SHP77 treated with DMSO at 0.1 percent for 48 hours (cell line): Measurements from ENCODE around the gene PCDHB2.
A peak's percentile ranks its signal among the peaks of the same experiment; 100 is the strongest.
"Not testable (repeated sequence)": the region's sequence is repeated elsewhere in the genome, so short reads cannot be mapped to it uniquely, and the experiment has no call there.

Source experiments
- DNase-seq: peaks from one replicate; lab custom pipeline; 2025; lab: John Stamatoyannopoulos, UW

Gene PCDHB2

GRCh38 chr5:141094481-141095262 lies at the start of gene PCDHB2:
TSS of gene PCDHB2 (plus strand) at chr5:141094615. CDS start at chr5:141094791, 176 bp downstream.
- peak; percentile 73 for DNase-seq

DNA sequence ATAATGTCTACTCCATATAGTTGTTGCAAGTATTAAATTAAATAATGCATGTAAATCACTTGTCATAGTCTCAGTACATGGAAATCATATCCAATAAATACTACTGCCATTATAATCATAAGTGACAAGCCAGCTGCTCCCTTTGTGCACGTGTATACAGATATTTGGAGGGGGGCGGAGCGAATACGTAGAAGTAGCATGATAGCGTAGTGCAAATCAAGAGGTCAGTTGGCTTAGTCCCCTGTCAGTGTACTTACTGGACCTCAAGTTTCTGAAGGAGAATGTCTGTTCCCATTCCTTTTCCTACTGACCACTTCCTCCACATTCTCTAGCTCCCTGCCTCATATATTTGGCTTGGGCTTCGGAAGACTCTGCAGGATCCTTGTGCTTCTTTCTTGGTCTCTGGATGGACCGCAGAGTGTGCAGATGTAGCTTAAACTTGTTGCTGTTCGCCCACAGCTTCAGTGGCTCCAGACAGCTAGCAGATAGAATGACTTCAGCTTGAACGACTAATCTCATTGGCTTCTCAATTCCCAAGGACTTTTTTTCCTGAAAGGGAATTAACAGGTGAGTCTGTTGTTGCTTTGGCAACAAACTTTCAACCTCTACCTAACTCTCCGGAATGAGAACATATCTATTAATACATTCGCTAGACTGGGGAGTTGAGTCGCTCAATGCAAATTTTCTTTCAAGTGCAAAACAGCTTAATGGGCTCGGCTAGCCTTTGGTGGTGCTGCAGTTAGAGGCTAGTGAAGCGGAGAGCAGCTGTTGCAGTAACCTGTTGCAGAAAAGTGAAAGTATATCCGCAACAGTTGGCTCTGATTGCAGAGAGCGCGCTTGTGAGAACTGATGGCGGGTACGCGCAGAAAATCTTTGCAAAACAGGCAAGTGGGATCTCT lies 43.5 kb upstream of the PCDHB2 start, which contains the start of gene PCDHB1:
PCDHB1 (plus strand) TSS at position 753 of the 899 bp plus-strand sequence; CDS start at position 850, 97 bp downstream.
- peak; percentile 61 for DNase-seq

DNA sequence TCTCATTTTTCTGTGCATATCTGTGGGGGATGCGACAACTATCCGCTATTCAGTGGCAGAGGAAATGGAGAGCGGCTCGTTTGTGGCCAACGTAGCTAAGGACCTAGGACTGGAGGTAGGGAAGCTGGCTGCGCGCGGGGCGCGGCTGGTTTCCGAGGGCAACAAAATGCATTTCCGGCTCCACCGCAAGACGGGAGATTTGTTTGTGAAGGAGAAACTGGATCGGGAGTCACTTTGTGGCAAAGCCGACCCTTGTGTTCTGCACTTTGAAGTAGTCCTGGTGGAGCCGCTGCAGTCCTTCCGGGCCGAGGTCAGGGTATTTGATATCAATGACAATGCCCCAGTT lies 42.9 kb upstream of the PCDHB2 start:
- DNase-seq, result no peak

DNA sequence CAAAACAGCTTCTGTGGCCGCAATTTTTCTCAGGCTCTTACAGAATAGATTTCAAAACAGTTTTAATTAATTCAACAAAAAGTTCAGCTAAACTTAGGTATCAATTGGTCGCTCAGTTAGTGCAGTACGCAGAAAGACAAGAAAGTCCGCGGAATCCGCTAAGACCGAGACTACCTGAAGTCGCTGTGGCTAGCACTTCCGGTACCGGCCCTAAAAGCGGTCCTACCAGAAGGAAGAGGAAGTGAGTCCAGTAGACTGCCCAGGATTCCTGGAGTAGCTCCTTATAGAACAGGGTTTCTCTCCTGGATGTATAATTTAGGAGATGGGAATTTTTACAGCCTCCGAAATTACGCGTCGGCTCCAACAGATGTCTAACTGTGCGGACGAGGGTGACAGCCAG lies 16.6 kb upstream of the PCDHB2 start:
- no peak for DNase-seq

DNA sequence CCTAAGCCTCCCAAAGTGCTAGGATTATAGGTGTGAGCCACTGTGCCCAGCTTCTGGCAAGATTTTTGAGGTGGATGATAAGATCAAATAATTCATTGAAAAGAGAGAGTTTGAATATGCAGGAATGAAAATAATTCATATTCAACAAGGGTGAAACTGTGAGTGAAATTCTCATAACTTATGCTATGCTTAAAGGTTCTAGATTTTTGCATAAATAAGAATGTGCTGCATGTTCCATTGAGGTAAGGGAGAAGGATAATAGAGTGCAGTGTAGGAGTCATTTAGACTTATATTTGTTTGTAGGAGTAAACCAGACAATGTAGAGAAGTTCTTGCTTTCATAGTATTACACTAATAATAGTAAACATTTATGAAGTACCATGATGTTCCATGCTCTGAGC lies 12.2 kb upstream of the PCDHB2 start:
- DNase-seq, result no peak

- peak; percentile 28 for DNase-seq
Measured at GRCh38 chr5:141084487-141084989, 9.9 kb upstream of the PCDHB2 start.

GRCh38 chr5:141095263-141095641 lies 837 bp downstream of the PCDHB2 start:
- no peak for DNase-seq

DNA sequence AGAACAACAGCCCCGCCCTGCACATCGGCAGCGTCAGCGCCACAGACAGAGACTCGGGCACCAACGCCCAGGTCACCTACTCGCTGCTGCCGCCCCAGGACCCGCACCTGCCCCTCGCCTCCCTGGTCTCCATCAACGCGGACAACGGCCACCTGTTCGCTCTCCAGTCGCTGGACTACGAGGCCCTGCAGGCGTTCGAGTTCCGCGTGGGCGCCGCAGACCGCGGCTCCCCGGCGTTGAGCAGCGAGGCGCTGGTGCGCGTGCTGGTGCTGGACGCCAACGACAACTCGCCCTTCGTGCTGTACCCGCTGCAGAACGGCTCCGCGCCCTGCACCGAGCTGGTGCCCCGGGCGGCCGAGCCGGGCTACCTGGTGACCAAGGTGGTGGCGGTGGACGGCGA lies 1.8 kb downstream of the PCDHB2 start:
- DNase-seq, result not testable (repeated sequence)

DNA sequence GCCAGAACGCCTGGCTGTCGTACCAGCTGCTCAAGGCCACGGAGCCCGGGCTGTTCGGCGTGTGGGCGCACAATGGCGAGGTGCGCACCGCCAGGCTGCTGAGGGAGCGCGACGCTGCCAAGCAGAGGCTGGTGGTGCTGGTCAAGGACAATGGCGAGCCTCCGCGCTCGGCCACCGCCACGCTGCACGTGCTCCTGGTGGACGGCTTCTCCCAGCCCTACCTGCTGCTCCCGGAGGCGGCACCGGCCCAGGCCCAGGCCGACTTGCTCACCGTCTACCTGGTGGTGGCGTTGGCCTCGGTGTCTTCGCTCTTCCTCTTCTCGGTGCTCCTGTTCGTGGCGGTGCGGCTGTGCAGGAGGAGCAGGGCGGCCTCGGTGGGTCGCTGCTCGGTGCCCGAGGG lies 2.2 kb downstream of the PCDHB2 start:
- not testable (repeated sequence) for DNase-seq

DNA sequence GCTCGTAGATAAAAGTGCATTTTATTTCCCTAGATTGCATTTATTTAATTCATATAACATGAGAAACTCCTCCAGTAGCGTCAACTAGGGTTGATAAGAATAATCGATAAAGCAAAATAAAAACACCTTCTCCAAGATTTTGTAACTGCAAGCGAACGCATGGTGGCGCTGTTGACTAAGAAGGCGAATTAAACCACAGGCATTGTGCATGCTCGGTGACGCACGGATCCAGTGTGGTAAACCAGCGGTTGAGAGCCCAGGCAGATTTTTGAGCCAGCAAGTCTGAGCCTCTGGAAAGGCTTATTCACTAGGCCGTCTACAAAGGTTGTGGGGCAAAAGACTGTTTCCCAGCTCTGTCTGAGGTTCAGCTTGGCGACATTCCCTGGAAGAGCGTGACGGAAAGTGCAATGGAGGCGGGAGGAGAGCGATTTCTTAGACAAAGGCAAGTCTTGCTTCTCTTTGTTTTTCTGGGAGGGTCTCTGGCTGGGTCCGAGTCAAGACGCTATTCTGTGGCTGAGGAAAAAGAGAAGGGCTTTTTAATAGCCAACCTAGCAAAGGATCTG lies 5.9 kb downstream of the PCDHB2 start, which contains the start of gene PCDHB3:
PCDHB3 (plus strand) TSS at position 231 of the 563 bp plus-strand sequence; CDS start at position 408, 177 bp downstream.
- no peak for DNase-seq

GRCh38 chr5:141101059-141101458 lies 6.6 kb downstream of the PCDHB2 start:
- DNase-seq, result no peak

DNA sequence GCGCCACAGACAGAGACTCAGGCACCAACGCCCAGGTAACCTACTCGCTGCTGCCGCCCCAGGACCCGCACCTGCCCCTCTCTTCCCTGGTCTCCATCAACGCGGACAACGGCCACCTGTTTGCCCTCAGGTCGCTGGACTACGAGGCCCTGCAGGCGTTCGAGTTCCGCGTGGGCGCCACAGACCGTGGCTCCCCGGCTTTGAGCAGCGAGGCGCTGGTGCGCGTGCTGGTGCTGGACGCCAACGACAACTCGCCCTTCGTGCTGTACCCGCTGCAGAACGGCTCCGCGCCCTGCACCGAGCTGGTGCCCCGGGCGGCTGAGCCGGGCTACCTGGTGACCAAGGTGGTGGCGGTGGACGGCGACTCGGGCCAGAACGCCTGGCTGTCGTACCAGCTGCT lies 7.7 kb downstream of the PCDHB2 start:
- not testable (repeated sequence) for DNase-seq

DNA sequence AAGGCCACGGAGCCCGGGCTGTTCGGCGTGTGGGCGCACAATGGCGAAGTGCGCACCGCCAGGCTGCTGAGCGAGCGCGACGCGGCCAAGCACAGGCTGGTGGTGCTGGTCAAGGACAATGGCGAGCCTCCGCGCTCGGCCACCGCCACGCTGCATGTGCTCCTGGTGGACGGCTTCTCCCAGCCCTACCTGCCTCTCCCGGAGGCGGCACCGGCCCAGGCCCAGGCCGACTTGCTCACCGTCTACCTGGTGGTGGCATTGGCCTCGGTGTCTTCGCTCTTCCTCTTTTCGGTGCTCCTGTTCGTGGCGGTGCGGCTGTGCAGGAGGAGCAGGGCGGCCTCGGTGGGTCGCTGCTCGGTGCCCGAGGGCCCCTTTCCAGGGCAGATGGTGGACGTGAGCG lies 8.1 kb downstream of the PCDHB2 start:
- DNase-seq, result not testable (repeated sequence)

DNA sequence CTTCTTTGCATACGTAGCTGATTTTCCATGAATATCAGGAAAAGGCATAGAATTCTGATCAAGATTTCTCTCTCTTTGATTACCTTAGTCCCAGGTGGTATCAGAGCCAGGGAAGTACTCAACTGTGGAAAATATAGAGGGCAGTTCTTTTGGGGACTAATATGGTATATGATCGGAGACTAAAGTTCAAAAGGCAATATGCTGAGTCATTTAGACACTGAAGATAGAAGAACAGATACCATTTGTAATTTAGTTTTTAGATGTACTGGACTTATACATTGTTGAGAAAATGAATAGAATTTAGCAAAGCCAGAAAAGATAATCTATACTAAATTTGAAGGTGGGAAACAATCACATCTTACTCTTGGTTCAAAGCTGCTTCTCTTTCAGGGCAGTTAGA lies 10.9 kb downstream of the PCDHB2 start:
- DNase-seq, result no peak

- no peak for DNase-seq
Measured at GRCh38 chr5:141119250-141119649, 24.8 kb downstream of the PCDHB2 start.

- DNase-seq, result no peak
Measured at GRCh38 chr5:141121563-141121962, 27.1 kb downstream of the PCDHB2 start, which contains the start of gene PCDHB4. TSS of gene PCDHB4 (plus strand) at chr5:141121818. CDS start at chr5:141121999, 181 bp downstream.

DNA sequence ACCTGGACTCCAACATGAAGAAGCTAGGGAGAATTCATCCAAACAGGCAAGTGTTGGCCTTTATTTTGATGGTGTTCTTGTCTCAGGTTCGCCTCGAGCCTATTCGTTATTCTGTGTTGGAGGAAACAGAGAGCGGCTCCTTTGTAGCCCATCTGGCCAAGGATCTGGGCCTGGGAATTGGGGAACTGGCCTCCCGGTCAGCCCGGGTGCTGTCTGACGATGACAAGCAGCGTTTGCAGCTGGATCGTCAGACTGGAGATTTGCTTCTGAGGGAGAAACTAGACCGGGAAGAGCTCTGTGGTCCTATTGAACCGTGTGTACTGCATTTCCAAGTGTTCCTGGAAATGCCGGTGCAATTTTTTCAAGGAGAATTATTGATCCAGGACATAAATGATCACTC lies 27.6 kb downstream of the PCDHB2 start:
- no peak for DNase-seq

DNA sequence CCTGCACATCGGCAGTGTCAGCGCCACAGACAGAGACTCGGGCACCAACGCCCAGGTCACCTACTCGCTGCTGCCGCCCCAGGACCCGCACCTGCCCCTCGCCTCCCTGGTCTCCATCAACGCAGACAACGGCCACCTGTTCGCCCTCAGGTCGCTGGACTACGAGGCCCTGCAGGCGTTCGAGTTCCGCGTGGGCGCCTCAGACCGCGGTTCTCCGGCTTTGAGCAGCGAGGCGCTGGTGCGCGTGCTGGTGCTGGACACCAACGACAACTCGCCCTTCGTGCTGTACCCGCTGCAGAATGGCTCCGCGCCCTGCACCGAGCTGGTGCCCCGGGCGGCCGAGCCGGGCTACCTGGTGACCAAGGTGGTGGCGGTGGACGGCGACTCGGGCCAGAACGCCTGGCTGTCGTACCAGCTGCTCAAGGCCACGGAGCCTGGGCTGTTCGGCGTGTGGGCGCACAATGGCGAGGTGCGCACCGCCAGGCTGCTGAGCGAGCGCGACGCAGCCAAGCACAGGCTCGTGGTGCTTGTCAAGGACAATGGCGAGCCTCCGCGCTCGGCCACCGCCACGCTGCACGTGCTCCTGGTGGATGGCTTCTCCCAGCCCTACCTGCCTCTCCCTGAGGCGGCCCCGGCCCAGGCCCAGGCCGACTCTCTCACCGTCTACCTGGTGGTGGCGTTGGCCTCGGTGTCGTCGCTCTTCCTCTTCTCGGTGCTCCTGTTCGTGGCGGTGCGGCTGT lies 29.2 kb downstream of the PCDHB2 start:
- DNase-seq, result not testable (repeated sequence)

DNA sequence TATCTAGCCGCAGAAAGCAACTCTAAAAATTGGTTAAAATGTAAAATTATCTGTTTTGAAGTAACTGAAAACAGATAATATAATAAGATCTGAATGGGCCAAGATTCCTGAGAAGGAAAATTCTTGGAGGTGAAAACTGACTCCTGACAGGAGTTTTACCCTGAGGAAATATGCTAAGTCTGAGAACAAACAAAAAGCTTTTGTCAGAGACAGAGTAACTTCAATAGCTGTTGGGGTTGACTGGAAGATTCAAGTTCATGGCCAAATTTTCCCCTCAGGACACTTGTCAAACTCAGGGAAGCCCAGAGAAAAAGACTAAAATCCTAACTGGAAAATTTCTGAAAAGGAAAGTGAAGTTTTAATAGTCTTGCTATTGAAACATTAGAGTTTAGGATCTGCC lies 32.9 kb downstream of the PCDHB2 start:
- no peak for DNase-seq

DNA sequence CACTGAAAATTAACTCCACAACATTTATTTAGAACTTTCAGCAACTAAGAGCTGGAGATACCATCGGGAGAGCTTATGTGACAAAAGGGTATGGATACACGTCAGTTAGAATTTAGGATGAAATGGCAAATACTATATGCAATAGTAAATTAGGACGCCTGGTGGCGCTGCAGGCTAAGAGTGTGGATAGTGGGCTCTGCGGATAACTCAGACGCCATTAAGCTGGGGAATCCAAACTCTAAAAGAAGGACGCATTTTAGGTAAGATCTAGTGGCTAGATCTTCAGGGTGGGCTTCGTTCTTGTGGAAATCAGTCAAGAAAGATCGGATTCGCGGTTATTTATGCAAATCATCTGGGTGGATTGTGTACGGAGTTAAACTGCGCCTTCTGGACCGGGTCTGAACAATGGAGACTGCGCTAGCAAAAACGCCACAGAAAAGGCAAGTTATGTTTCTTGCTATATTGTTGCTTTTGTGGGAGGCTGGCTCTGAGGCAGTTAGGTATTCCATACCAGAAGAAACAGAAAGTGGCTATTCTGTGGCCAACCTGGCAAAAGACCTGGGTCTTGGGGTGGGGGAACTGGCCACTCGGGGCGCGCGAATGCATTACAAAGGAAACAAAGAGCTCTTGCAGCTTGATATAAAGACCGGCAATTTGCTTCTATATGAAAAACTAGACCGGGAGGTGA lies 40.8 kb downstream of the PCDHB2 start, which contains the start of gene PCDHB5:
PCDHB5 (plus strand) TSS at position 177 of the 688 bp plus-strand sequence; CDS start at position 406, 229 bp downstream.
- DNase-seq, result peak; percentile 52
